Heart left ventricle (tissue), 16 donors: ENCODE data around the gene RRP8. TPM values are rescaled to one million over a fixed set of nuclear protein-coding genes. Genes with fewer than 3 reads are reported as not detected.

ENCODE experiments used
- ATAC-seq, 4 donors: fragments of 200-7000 bp; cut with Tn5 transposase; one replicate each; pipeline ENCODE4 v1.9.1; 2020 to 2022; ENCODE audit warnings: moderate library complexity in 4 of 4, mild to moderate bottlenecking in 3 of 4, moderate number of reproducible peaks in 1 of 4
- DNase-seq, 5 donors: peaks; one replicate each; pipeline ENCODE4 v3.0.0-alpha.2; 2020
- H3K27ac ChIP-seq, 12 donors: fragments of 200-600 bp; sonication (generic) in 4 of 12; one replicate each; pipeline versions ENCODE4 v1.5.0 to v1.8.0; 2016 to 2022; ENCODE audit warnings: mild to moderate bottlenecking in 2 of 12
- H3K27me3 ChIP-seq, 9 donors: fragments of 200-600 bp; sonication (generic) in 2 of 9; one replicate each; pipeline versions ENCODE4 v1.5.1 to v1.8.0; 2016 to 2022; ENCODE audit warnings: mild to moderate bottlenecking in 3 of 9
- H3K36me3 ChIP-seq, 9 donors: fragments of 200-600 bp; sonication (generic) in 2 of 9; one replicate each; pipeline versions ENCODE4 v1.5.0 to v1.8.0; 2018 to 2022; ENCODE audit warnings: mild to moderate bottlenecking in 2 of 9
- H3K4me1 ChIP-seq, 12 donors: fragments of 200-600 bp; sonication (generic) in 4 of 12; one replicate each; pipeline versions ENCODE4 v1.5.0 to v1.8.0; 2016 to 2022; ENCODE audit warnings: mild to moderate bottlenecking in 3 of 12
- H3K4me3 ChIP-seq, 12 donors: fragments of 200-600 bp; sonication (generic) in 4 of 12; one replicate each; pipeline versions ENCODE4 v1.5.0 to v1.8.0; 2017 to 2022; ENCODE audit warnings: mild to moderate bottlenecking in 9 of 12, moderate library complexity in 4 of 12
- H3K9me3 ChIP-seq, 12 donors: fragments of 200-600 bp; sonication (generic) in 4 of 12; one replicate each; pipeline versions ENCODE4 v1.5.0 to v1.8.0; 2016 to 2022; ENCODE audit warnings: mild to moderate bottlenecking in 1 of 12
- POLR2A ChIP-seq, 2 donors: fragments of 450-650 bp; IDR thresholded peaks; one replicate each; pipeline ENCODE4 v1.6.1; 2017; ENCODE audit warnings: antibody characterized with exemption in 2 of 2, mild to moderate bottlenecking in 2 of 2, moderate library complexity in 2 of 2
- WGBS, 4 donors: extraction: QIAGEN DNeasy Blood & Tissue Kit in 2 of 4; methylation state at CpG; one replicate each; pipeline versions ENCODE4 v1.1.5 to v1.1.7; 2013 to 2018; 5-methylcytosine and 5-hydroxymethylcytosine counted together
- intact Hi-C, 10 donors: fragments of 100-400 bp; cut with DNase I; formaldehyde crosslinking; loops; one replicate each; pipeline versions ENCODE4 v1.11.1 to v1.14.2; 2022
- polyA plus RNA-seq, 2 donors: library from polyadenylated mRNA; stranded (reverse); fragments of 200-250 nt; gene quantifications; one replicate each; pipeline ENCODE4 v1.2.3, GENCODE V29; 2013
- total RNA-seq, 9 donors: library from RNA; depleted of rRNA in 2 of 9; stranded (reverse); fragments of >200 nt in 2 of 9; fragmentation: NEBNext Ultra II Directional in 3 of 9; extraction: Animal tissue kit (Norgen Biotek cat#: 25700) in 3 of 9; gene quantifications; one replicate each; pipeline versions ENCODE4 v1.1.0 to v1.2.4, GENCODE V29; 2016 to 2023
- TF ChIP-seq, protein P1 (sequence below), 12 donors: fragments of 200-600 bp; sonication (generic) in 4 of 12; IDR thresholded peaks; one replicate each; pipeline versions ENCODE4 v1.5.0 to v1.8.0; 2018 to 2022; ENCODE audit warnings: antibody characterized with exemption in 12 of 12, mild to moderate bottlenecking in 5 of 12
- donor health status: ischemic (EF 13 %, LVEDD 7.1; RV severe dilation, severe dysfunction).
- donor health status: healthy with polysubstance abuse.
- donor health status: DM: no; HTN: yes; CAD: no.
- donor health status: DM: no; HTN: no; CAD: no.
- donor health status: ischemic (EF 25% LVEDD 6.9; RV normal size, moderate dysfunction).
- donor health status: ischemic (EF 25% LVEDD 5.7; RV mildly dilated, moderate dysfunction).
- donor health status: healthy.
- donor health status: DM: yes; HTN: yes; CAD: no.
- donor health status: ischemic (EF 35%, LVEDD 5.7; RV mildly dilated, moderate dysfunction).
- donor health status: nonischemic (EF 11% LVEDD 7.7; RV severe dilation, severe dysfunction).
- donor health status: DM: yes; HTN: yes; CAD: no.
- donor health status: PGD.
- donor health status: ischemic (EF 29% LVEDD 5.4; RV normal size, mild dysfunction).
- donor health status: nonischemic (EF 23%, LVEDD 6.1; RV moderate dilation, normal function).

The RRP8 gene
- total and polyA plus RNA-seq, 11 donors: 11.2 to 23.5 (median 17.4) TPM

DNA sequence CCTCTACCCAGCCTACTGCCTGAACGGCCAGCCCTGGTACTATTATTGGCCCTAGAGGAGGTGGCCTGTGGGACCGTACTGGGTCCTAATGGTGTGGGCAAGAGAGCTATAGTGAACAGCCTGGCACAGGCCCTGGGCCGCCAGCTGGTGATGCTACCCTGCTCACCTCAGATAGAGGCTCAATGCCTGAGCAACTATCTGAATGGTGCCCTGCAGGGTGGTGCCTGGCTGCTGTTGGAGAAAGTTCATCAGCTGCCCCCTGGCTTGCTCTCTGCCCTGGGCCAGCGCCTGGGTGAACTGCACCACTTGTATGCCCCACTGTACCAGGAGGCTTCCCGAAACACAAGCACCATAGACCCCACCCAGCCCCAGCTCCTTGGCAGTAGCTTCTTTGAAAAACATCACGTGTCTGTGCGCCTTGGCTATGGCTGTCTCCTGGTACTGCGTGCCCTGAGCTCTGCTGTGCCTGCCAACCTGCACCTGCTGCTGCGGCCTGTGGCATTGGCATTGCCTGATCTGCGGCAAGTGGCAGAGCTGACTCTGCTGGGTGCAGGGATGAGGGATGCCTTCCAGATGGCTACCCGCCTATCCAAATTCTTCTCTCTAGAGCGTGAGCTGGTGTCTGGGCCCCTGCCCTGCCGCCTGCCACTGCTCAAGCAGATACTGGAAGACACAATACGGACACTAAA lies 57.4 kb downstream of the RRP8 start:
- H3K4me1 ChIP-seq: peaks cover 0 to 17% (median 0%) of the 10 kb centered on the region in 12 donors
- peak; percentile 85 to 92 (median 88) for ATAC-seq
- intact Hi-C loops: no loop called here
- DNase-seq: peak in 3 of 5 donors; percentile 52 to 72 (median 60)
- H3K27ac ChIP-seq: peak overlapping the region in 1 of 12 donors; percentile 44
- H3K27me3 ChIP-seq: no peaks in the 10 kb centered on the region
- no peak overlapping the region for H3K4me3 ChIP-seq
- peaks cover 0 to 29% (median 8%) of the 10 kb centered on the region in 9 donors for H3K36me3 ChIP-seq
- H3K9me3 ChIP-seq: no peaks in the 10 kb centered on the region
- no peak for TF ChIP-seq POLR2A (IDR thresholded peaks at IDR 0.05)
- TF ChIP-seq, protein P1, sequence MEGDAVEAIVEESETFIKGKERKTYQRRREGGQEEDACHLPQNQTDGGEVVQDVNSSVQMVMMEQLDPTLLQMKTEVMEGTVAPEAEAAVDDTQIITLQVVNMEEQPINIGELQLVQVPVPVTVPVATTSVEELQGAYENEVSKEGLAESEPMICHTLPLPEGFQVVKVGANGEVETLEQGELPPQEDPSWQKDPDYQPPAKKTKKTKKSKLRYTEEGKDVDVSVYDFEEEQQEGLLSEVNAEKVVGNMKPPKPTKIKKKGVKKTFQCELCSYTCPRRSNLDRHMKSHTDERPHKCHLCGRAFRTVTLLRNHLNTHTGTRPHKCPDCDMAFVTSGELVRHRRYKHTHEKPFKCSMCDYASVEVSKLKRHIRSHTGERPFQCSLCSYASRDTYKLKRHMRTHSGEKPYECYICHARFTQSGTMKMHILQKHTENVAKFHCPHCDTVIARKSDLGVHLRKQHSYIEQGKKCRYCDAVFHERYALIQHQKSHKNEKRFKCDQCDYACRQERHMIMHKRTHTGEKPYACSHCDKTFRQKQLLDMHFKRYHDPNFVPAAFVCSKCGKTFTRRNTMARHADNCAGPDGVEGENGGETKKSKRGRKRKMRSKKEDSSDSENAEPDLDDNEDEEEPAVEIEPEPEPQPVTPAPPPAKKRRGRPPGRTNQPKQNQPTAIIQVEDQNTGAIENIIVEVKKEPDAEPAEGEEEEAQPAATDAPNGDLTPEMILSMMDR (IDR thresholded peaks at IDR 0.05): no peak
- 72 to 84% (median 83%) methylated on average over 11 to 14 of the region's 14 CpGs for WGBS, 4 donors

Other genes starting within 250 kb of the RRP8 start
- 10 to 100 TPM; 53.8 to 92.3 (median 67.8) TPM for gene SMPD1, start 213.1 kb downstream of the RRP8 start, total RNA-seq
- 10 to 100 TPM; 56.2 to 64.9 TPM for gene SMPD1, start 213.1 kb downstream of the RRP8 start, polyA plus RNA-seq
- 100 to 1,000 TPM in 2 of 9 donors, 10 to 100 TPM in 7; 50.3 to 101 (median 83.5) TPM for gene APBB1, start 184.5 kb downstream of the RRP8 start, total RNA-seq
- gene APBB1, start 184.5 kb downstream of the RRP8 start, polyA plus RNA-seq: 100 to 1,000 TPM in 1 of 2 donors, 10 to 100 TPM in 1; 69.5 to 103 TPM
- gene HPX, start 162.6 kb downstream of the RRP8 start, total RNA-seq: 1 to 10 TPM in 1 of 9 donors, under 1 TPM in 3, not detected in 5; 0.17 to 1.5 (median 0.35) TPM
- under 1 TPM; 0.33 to 0.46 TPM for gene HPX, start 162.6 kb downstream of the RRP8 start, polyA plus RNA-seq
- 10 to 100 TPM in 6 of 9 donors, 1 to 10 TPM in 3; 7.7 to 18.8 (median 10.4) TPM for gene TRIM3, start 129.7 kb downstream of the RRP8 start, total RNA-seq
- 10 to 100 TPM in 1 of 2 donors, 1 to 10 TPM in 1; 9.8 to 14.7 TPM for gene TRIM3, start 129.7 kb downstream of the RRP8 start, polyA plus RNA-seq
- gene ARFIP2, start 122.3 kb downstream of the RRP8 start, total RNA-seq: 10 to 100 TPM; 10.7 to 24.9 (median 18.9) TPM
- 10 to 100 TPM; 14.0 to 36.7 TPM for gene ARFIP2, start 122.3 kb downstream of the RRP8 start, polyA plus RNA-seq
- gene TIMM10B, start 122.1 kb downstream of the RRP8 start, total RNA-seq: 10 to 100 TPM; 13.2 to 26.9 (median 16.1) TPM
- gene TIMM10B, start 122.1 kb downstream of the RRP8 start, polyA plus RNA-seq: 10 to 100 TPM in 1 of 2 donors, 1 to 10 TPM in 1; 9.5 to 24.1 TPM
- gene DNHD1, start 106.3 kb downstream of the RRP8 start, total RNA-seq: 1 to 10 TPM; 3.9 to 9.4 (median 5.4) TPM
- gene DNHD1, start 106.3 kb downstream of the RRP8 start, polyA plus RNA-seq: 1 to 10 TPM; 2.2 to 6.0 TPM
- gene ILK, start 158 bp upstream of the RRP8 start, total RNA-seq: 100 to 1,000 TPM; 177 to 259 (median 222) TPM
- 100 to 1,000 TPM; 220 to 288 TPM for gene ILK, start 158 bp upstream of the RRP8 start, polyA plus RNA-seq
- gene TAF10, start 8.6 kb upstream of the RRP8 start, total RNA-seq: 100 to 1,000 TPM in 4 of 9 donors, 10 to 100 TPM in 5; 42.3 to 153 (median 99.0) TPM
- 100 to 1,000 TPM in 1 of 2 donors, 10 to 100 TPM in 1; 50.8 to 155 TPM for gene TAF10, start 8.6 kb upstream of the RRP8 start, polyA plus RNA-seq
- 100 to 1,000 TPM in 2 of 9 donors, 10 to 100 TPM in 7; 48.7 to 169 (median 81.2) TPM for gene TPP1, start 15.8 kb upstream of the RRP8 start, total RNA-seq
- gene TPP1, start 15.8 kb upstream of the RRP8 start, polyA plus RNA-seq: 10 to 100 TPM; 38.5 to 39.5 TPM
- gene DCHS1, start 52.2 kb upstream of the RRP8 start, total RNA-seq: 10 to 100 TPM in 6 of 9 donors, 1 to 10 TPM in 3; 5.5 to 19.6 (median 11.4) TPM
- 1 to 10 TPM; 3.6 to 6.6 TPM for gene DCHS1, start 52.2 kb upstream of the RRP8 start, polyA plus RNA-seq
- gene MRPL17, start 79.7 kb upstream of the RRP8 start, total RNA-seq: 10 to 100 TPM; 31.0 to 58.0 (median 47.7) TPM
- gene MRPL17, start 79.7 kb upstream of the RRP8 start, polyA plus RNA-seq: 10 to 100 TPM; 56.8 to 70.9 TPM
- not detected for gene OR2AG2, start 168.4 kb upstream of the RRP8 start, total RNA-seq
- under 1 TPM in 1 of 2 donors, not detected in 1; 0.01 TPM for gene OR2AG2, start 168.4 kb upstream of the RRP8 start, polyA plus RNA-seq
- not detected for gene OR2AG1, start 179.4 kb upstream of the RRP8 start, total RNA-seq
- gene OR2AG1, start 179.4 kb upstream of the RRP8 start, polyA plus RNA-seq: not detected
- gene OR6A2, start 196.1 kb upstream of the RRP8 start, total RNA-seq: under 1 TPM in 1 of 9 donors, not detected in 8; 0.29 TPM
- not detected for gene OR6A2, start 196.1 kb upstream of the RRP8 start, polyA plus RNA-seq
- not detected for gene OR10A5, start 242.1 kb upstream of the RRP8 start, total RNA-seq
- gene OR10A5, start 242.1 kb upstream of the RRP8 start, polyA plus RNA-seq: not detected